ENCODE data around the gene MEF2D. TPM values are rescaled to one million over a fixed set of nuclear protein-coding genes. Genes with fewer than 3 reads are reported as not detected.
A peak's percentile ranks its signal among the peaks of the same experiment; 100 is the strongest.

Gene MEF2D
- total RNA-seq, 2 donors from 2014 or later = 76.1 to 101 TPM

- Histone ChIP-seq H3K4me3 (no peak overlapping the region), H3K27me3 (replicated peaks; ENCODE audit: insufficient read depth) (no peaks in the 10 kb centered on the region), H3K27ac (no peak overlapping the region), H3K9me3 (no peaks in the 10 kb centered on the region), H3K4me1 (ENCODE audit: control insufficient read depth in 1 of 2, low read depth in 2 of 2) (no peaks in the 10 kb centered on the region), H3K36me3 (no peaks in the 10 kb centered on the region)
- no peak for TF ChIP-seq CTCF (IDR thresholded peaks at IDR 0.05)
- DNase-seq (ENCODE audit: low spot score) = no peak
- no peak for ATAC-seq (ENCODE audit: insufficient number of reproducible peaks, low FRiP score, low read depth)
These were observed 17.2 kb upstream of the MEF2D start for GRCh38 chr1:156517748-156518147.

DNA sequence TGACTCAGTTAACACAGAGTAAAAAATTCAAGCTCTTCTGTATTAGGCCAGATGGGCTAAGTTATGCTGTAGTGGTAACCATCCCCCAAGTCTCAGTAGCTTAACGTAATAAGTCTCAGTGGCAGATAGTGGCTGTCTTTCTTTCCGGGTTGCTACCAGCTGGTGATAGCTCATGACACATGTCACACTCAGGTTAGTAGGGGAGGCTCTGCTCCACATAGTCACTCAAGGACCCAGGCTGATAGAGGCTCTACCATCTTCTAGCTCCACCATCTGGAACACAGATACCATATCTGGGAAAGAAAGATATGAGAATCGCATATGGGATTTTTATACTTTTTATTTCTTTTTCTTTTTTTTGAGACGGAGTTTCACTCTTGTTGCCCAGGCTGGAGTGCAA lies 16.2 kb upstream of the MEF2D start:
- ATAC-seq (ENCODE audit: insufficient number of reproducible peaks, low FRiP score, low read depth) (no peak), DNase-seq (ENCODE audit: low spot score) (no peak)
- TF ChIP-seq CTCF (IDR thresholded peaks at IDR 0.05) = no peak
- no peaks in the 10 kb centered on the region for H3K27me3 ChIP-seq (replicated peaks; ENCODE audit: insufficient read depth)
- H3K36me3 ChIP-seq = no peaks in the 10 kb centered on the region
- H3K27ac ChIP-seq = no peak overlapping the region
- H3K9me3 ChIP-seq = no peaks in the 10 kb centered on the region
- no peaks in the 10 kb centered on the region for H3K4me1 ChIP-seq (ENCODE audit: control insufficient read depth in 1 of 2, low read depth in 2 of 2)
- no peak overlapping the region for H3K4me3 ChIP-seq

GRCh38 chr1:156515956-156516355 lies 15.4 kb upstream of the MEF2D start:
- Histone ChIP-seq H3K4me3 (no peak overlapping the region), H3K4me1 (ENCODE audit: control insufficient read depth in 1 of 2, low read depth in 2 of 2) (peaks cover 0 to 4% of the 10 kb centered on the region in 2 donors), H3K27me3 (replicated peaks; ENCODE audit: insufficient read depth) (no peaks in the 10 kb centered on the region), H3K27ac (no peak overlapping the region), H3K36me3 (no peaks in the 10 kb centered on the region), H3K9me3 (no peaks in the 10 kb centered on the region)
- TF ChIP-seq CTCF (IDR thresholded peaks at IDR 0.05) = no peak
- DNase-seq (ENCODE audit: low spot score) (no peak), ATAC-seq (ENCODE audit: insufficient number of reproducible peaks, low FRiP score, low read depth) (no peak)

GRCh38 chr1:156513185-156513584 lies 12.6 kb upstream of the MEF2D start:
- DNase-seq (ENCODE audit: low spot score) = no peak
- H3K9me3 ChIP-seq = no peaks in the 10 kb centered on the region
- peaks cover 20 to 32% of the 10 kb centered on the region in 2 donors for H3K4me1 ChIP-seq (ENCODE audit: control insufficient read depth in 1 of 2, low read depth in 2 of 2)
- H3K36me3 ChIP-seq = no peaks in the 10 kb centered on the region
- H3K4me3 ChIP-seq = no peak overlapping the region
- TF ChIP-seq CTCF (IDR thresholded peaks at IDR 0.05) = no peak
- no peak for ATAC-seq (ENCODE audit: insufficient number of reproducible peaks, low FRiP score, low read depth)
- H3K27ac ChIP-seq = no peak overlapping the region
- no peaks in the 10 kb centered on the region for H3K27me3 ChIP-seq (replicated peaks; ENCODE audit: insufficient read depth)

DNA sequence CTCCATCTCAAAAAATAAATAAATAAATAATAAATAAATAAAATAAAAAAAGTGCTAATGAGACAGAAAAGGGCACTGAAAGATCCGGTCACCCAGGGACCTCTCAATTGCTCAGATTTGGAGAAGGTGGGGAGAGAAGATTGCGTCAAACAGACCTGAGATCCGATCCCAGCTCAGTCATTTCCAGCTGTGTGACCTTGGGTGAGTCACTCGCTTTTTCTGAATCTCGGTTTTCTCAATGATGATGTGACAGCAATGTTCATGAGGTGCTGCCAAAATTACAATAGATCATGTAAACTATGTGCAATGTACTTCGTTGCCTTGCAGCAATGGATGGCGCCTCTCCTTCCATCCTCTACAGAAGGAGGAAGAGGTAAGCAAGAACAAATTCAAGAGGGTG lies 11.1 kb upstream of the MEF2D start:
- H3K27ac ChIP-seq = peak overlapping the region in 1 of 2 donors; percentile 95
- H3K9me3 ChIP-seq = no peaks in the 10 kb centered on the region
- H3K4me1 ChIP-seq (ENCODE audit: control insufficient read depth in 1 of 2, low read depth in 2 of 2) = peaks cover 25 to 42% of the 10 kb centered on the region in 2 donors
- no peak overlapping the region for H3K4me3 ChIP-seq
- no peak for TF ChIP-seq CTCF (IDR thresholded peaks at IDR 0.05)
- H3K36me3 ChIP-seq = no peaks in the 10 kb centered on the region
- DNase-seq (ENCODE audit: low spot score) (no peak), ATAC-seq (ENCODE audit: insufficient number of reproducible peaks, low FRiP score, low read depth) (no peak)
- H3K27me3 ChIP-seq (replicated peaks; ENCODE audit: insufficient read depth) = no peaks in the 10 kb centered on the region

All from thoracic aorta (tissue), 2 donors.